GM19438 (cell line): ENCODE measurements around the gene KCNQ1.

ENCODE experiments used
- ATAC-seq: cut with Tn5 transposase; IDR thresholded peaks from one replicate; pipeline ENCODE4 v1.9.1; 2021; ENCODE audit warnings: low read depth; ENCODE audit not compliant: unreplicated experiment

The KCNQ1 gene

DNA sequence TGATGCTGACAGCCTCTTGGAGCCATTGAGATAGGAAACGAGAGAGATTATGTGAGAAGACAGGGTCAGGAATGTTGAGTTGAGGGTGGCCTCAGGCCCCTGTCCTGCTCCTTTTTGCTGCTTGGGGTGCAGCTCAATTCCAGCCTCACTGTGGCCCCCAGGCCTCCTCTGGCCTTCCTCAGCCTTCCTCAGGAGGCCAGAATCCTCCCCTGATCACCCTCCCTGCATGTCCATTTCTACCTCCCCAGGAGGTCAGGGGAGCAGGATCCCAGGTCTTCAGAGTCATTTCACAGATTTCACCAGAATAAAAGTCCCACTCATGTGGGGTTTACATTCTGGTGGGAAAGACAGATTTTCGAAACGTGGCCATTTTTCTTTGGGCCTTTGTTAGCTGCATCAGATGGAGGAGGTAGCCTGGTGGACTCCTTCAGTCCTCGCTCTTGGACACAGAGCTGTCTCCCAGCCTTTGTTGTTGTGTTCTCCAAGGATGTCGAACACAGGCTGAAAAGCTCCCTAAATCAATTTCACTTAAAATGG, 257.2 kb downstream of the KCNQ1 start:
- ATAC-seq, result no peak

GRCh38 chr11:2702771-2703362, 258.1 kb downstream of the KCNQ1 start:
- no peak for ATAC-seq

- no peak for ATAC-seq
These were observed 258.7 kb downstream of the KCNQ1 start for GRCh38 chr11:2703363-2704141.

- ATAC-seq, result no peak
These were observed 259.5 kb downstream of the KCNQ1 start for GRCh38 chr11:2704356-2704755.

- ATAC-seq, result no peak
These were observed 260.2 kb downstream of the KCNQ1 start for GRCh38 chr11:2704896-2705606.

GRCh38 chr11:2706321-2706720, 261.5 kb downstream of the KCNQ1 start:
- ATAC-seq, result no peak

GRCh38 chr11:2707736-2708135, 262.9 kb downstream of the KCNQ1 start:
- no peak for ATAC-seq

GRCh38 chr11:2708151-2708581, 263.4 kb downstream of the KCNQ1 start:
- ATAC-seq, result no peak

GRCh38 chr11:2708757-2709281, 264.0 kb downstream of the KCNQ1 start:
- no peak for ATAC-seq

GRCh38 chr11:2709429-2709828, 264.6 kb downstream of the KCNQ1 start:
- ATAC-seq, result no peak

DNA sequence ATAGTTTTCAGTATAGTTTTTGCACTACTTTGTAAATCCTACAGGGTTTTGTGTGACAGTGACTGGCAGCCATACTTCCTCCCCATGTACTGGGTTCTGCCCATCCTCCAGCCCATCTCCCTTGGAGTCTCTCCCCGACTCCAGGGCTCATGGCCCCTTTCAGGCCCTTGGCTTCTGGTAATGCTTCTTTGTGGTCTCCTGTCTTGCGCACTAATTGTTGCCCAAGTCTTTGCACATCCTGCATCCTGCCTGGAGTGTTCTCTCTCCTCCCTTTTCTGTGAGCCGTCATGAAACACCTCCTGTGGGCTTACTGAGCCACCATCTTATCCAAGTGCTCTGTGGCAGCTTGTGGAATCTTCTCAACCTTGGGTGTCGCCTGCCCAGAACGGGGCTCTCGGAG, 266.4 kb downstream of the KCNQ1 start:
- ATAC-seq, result no peak

GRCh38 chr11:2713094-2713493, 268.3 kb downstream of the KCNQ1 start:
- ATAC-seq, result no peak

DNA sequence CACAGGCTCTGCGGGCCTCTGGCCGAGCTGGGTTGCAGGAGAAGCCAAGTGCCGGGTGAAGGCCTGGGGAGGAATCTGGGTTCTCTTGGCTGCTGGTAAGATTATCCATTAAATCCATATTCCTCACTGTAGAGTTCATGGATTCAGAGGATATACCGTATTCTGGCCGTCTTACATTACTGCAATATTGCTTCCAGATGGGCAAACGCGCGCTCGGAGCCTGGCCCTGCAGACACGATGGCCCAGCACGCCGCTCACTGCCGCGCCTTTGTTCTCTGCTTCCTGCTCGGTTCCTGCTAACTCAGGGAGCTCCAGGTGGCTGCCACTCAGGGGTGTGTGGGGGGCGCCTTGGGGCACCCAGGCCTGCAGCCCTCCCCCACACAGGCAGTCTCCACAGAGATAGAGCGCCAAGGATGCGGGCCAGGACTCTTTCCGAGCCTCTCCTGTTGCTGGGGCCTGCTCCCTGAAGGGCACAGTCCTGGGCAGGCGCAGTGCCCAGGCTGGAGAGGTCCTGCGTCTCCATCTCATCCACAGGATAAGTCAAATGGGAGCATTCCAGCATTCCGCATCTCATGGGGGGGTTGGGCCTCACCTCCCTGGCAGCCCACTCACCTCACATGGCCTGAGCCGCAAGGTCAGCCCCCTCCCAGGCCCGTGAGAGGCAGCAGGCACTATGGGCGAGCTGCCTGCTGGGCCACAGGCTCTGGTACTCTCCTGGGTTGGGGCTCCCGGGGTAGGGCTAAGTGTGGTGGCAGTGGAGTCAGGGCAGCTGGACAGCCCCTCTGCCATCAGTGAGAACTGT, 269.1 kb downstream of the KCNQ1 start:
- ATAC-seq, result no peak

DNA sequence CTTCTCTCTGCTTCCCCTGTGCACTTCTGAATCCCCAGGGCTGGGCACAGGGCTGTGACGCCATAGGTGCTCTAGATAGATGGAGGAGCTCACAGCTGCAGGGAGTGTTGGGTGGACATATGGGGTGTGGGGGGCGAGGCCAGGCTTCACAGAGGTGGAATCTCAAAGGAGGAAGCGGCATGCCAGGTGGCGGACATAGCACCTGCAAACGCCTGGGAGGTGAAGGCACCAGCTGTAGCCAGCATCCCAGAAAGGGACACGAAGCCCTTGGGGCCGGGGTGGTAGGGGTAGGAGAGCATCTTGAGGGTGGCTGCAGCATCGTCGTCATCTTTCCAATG, 269.6 kb downstream of the KCNQ1 start:
- ATAC-seq, result no peak

DNA sequence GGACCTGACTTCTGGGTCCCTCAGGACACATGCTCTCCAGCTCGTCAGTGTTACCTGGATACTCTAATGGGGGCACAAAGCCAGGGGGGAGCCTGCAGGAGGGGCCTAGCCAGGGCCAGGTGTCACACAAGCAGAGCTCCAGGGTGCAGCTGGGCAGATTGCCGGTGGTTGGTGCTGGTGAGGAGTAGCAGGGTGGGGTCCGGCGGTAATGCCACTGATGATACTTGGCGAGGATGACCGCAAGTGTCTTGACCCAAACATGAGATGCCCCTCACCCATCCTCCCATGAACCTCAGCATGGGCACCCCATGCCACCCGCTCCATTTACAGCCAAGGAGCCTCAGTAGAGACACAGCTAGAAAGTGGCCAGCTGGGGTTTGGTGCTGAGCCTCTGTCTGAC, 270.1 kb downstream of the KCNQ1 start:
- ATAC-seq, result no peak

DNA sequence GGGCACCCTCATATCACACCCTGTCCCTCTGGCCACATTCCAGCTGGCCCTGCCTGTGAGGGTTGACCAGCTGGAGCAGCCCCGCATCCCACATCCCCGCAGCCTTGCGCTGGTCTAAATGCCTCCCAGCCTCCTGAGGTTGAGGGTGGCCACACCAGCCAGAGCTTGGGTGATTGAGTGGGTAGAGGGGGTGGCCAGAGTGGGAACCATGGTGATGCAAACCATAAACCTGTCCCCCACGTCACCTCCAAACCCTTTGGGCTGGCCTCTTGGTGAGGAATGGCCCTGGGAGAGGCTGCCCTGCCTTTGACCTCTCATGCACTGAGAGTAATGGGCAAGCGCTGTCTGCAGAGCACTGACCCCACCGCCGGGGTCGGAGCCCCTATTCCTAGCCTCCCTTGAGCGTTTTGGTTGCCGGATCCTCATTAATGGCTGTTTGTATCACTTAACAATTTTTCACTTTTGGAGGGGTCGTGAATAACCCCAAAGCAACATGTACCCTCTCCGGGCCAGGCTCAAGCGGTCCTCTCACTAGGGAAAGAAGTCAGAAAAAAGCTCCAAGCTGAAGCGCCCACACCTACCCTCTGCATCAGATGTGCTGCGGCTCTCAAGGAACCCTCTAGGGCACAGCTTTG, 271.0 kb downstream of the KCNQ1 start:
- ATAC-seq, result no peak

- no peak for ATAC-seq
These were observed 271.7 kb downstream of the KCNQ1 start for GRCh38 chr11:2716376-2717095.

DNA sequence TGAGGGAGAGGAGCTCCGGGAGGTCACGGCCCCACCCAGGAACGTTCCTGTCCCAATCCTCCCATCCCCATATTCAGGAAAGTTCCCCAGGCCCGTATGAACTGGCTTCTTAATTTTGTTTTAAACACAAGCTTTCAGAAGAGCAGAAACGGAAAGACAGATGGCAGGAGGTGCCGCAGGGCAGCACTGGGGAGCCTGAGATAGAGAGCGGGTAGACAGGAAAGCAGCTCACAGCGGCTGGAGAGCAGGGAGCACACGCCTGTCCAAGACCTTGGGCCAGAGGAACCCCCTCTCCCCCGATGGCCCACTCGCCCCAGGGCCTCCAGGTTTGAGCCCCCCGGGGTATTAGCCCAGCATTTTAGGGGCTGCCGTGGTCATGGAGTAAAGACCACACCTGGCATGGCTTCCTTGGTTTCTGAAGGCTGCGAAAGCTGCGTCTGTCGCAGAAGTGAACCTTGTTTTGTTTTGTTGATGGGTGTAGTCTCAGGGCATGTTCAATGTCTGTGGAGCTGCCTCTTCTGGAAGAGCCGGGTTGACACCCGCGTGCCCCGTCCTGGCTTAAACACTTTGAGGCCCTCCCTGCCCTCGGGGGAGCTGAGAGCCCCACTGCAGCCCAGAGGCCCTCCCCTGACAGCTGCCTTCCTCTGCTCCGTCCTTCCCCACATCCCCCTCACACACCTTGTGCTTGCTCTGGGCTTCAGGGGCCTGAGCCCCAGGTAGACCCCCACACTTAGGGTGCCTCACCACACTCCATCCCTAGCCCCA, 272.9 kb downstream of the KCNQ1 start:
- ATAC-seq, result no peak
